Right lobe of liver (tissue), 6 donors: ENCODE results near the gene PTPRK. TPM values are rescaled to one million over a fixed set of nuclear protein-coding genes. Genes with fewer than 3 reads are reported as not detected.

Experiments used
- ATAC-seq, 4 donors: fragments of 200-7000 bp; cut with Tn5 transposase; one replicate each; pipeline ENCODE4 v1.9.1; 2020; ENCODE audit warnings: mild to moderate bottlenecking in 4 of 4, moderate library complexity in 4 of 4
- DNase-seq, 3 donors: peaks; one replicate each; pipeline ENCODE4 v3.0.0-alpha.2; 2020
- H3K27ac ChIP-seq, 3 donors: fragments of 200-600 bp; one replicate each; pipeline ENCODE4 v1.8.0; 2022
- H3K27me3 ChIP-seq, 2 donors: fragments of 200-600 bp; one replicate each; pipeline ENCODE4 v1.8.0; 2022
- H3K36me3 ChIP-seq, 4 donors: fragments of 200-600 bp; sonication (generic) in 1 of 4; one replicate each; pipeline versions ENCODE4 v1.5.1 to v1.8.0; 2017 to 2022; ENCODE audit warnings: control low read depth in 1 of 4
- H3K4me1 ChIP-seq, 4 donors: fragments of 200-600 bp; sonication (generic) in 1 of 4; one replicate each; pipeline versions ENCODE4 v1.5.1 to v1.8.0; 2017 to 2022; ENCODE audit warnings: control low read depth in 1 of 4
- H3K4me3 ChIP-seq, 3 donors: fragments of 200-600 bp; one replicate each; pipeline ENCODE4 v1.8.0; 2022
- H3K9me3 ChIP-seq, 4 donors: fragments of 200-600 bp; sonication (generic) in 1 of 4; one replicate each; pipeline versions ENCODE4 v1.5.1 to v1.8.0; 2017 to 2022; ENCODE audit warnings: control low read depth in 1 of 4
- POLR2A ChIP-seq: fragments of 450-650 bp; IDR thresholded peaks from one replicate; pipeline ENCODE4 v1.6.1; 2017; ENCODE audit warnings: antibody characterized with exemption, mild to moderate bottlenecking
- WGBS: methylation state at CpG from one replicate; pipeline ENCODE4 v1.1.6; 2018; ENCODE audit warnings: low coverage, low lambda C conversion rate; ENCODE audit not compliant: insufficient coverage; ENCODE audit errors: missing lambda C conversion rate; 5-methylcytosine and 5-hydroxymethylcytosine counted together
- intact Hi-C, 2 donors: fragments of 100-400 bp; cut with DNase I; formaldehyde crosslinking; loops; one replicate each; pipeline versions ENCODE4 v1.11.2 to v1.14.1; 2022
- total RNA-seq, 6 experiments: library from RNA; depleted of rRNA in 2 of 6; stranded (reverse); fragments of >200 nt in 2 of 6; fragmentation: NEBNext Ultra II Directional in 3 of 6; extraction: Animal tissue kit (Norgen Biotek cat#: 25700) in 3 of 6; gene quantifications; one replicate each; pipeline versions ENCODE4 v1.1.0 to v1.2.4, GENCODE V29; 2016 to 2023
- TF ChIP-seq, protein P1 (sequence below), 4 donors: fragments of 200-600 bp in 3 of 4; fragments of 450-650 bp in 1 of 4; IDR thresholded peaks; one replicate each; pipeline versions ENCODE4 v1.5.1 to v1.8.0; 2016 to 2022; ENCODE audit warnings: antibody characterized with exemption in 4 of 4, mild to moderate bottlenecking in 2 of 4
- donor health status: DM: no; HTN: yes; CAD: no.
- donor health status: DM: no; HTN: no; CAD: no.
- donor health status: DM: no; HTN: no; CAD: no.
- donor health status: DM: no; HTN: yes; CAD: no.
- donor health status: DM: no; HTN: yes; CAD: no.

Gene PTPRK
- total RNA-seq, 6 experiments from 2014 or later, result 27.7 to 54.5 (median 35.7) TPM

DNA sequence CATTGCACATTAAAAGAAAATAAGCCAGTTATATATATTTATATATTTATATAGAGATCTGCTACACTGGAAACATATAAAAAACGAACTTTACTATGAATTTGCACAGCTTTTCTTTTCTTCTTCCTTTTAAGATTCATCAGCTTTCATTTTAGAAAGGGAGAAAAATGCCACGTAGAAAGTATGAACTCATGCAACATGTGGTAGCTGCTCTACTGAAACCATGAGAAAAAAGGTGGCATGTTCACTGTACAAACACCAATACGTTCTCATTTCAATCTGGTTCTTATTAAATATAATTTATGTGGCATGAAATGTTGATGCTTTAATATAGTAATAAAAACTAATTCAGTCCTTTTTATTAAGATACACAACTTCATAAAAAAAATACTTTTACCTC is 550.7 kb downstream of the PTPRK start:
- intact Hi-C loops, result no loop called here
- TF ChIP-seq, protein P1, sequence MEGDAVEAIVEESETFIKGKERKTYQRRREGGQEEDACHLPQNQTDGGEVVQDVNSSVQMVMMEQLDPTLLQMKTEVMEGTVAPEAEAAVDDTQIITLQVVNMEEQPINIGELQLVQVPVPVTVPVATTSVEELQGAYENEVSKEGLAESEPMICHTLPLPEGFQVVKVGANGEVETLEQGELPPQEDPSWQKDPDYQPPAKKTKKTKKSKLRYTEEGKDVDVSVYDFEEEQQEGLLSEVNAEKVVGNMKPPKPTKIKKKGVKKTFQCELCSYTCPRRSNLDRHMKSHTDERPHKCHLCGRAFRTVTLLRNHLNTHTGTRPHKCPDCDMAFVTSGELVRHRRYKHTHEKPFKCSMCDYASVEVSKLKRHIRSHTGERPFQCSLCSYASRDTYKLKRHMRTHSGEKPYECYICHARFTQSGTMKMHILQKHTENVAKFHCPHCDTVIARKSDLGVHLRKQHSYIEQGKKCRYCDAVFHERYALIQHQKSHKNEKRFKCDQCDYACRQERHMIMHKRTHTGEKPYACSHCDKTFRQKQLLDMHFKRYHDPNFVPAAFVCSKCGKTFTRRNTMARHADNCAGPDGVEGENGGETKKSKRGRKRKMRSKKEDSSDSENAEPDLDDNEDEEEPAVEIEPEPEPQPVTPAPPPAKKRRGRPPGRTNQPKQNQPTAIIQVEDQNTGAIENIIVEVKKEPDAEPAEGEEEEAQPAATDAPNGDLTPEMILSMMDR (IDR thresholded peaks at IDR 0.05), result no peak
- TF ChIP-seq POLR2A, result no peak
- Histone ChIP-seq H3K4me1 (no peaks in the 10 kb centered on the region), H3K27me3 (no peaks in the 10 kb centered on the region), H3K36me3 (peaks cover 0 to 4% (median 1%) of the 10 kb centered on the region in 4 donors), H3K9me3 (no peaks in the 10 kb centered on the region), H3K27ac (no peak overlapping the region), H3K4me3 (no peak overlapping the region)
- WGBS, result 72% methylated on average over 3 of the region's 3 CpGs
- no peak for DNase-seq
- no peak for ATAC-seq

DNA sequence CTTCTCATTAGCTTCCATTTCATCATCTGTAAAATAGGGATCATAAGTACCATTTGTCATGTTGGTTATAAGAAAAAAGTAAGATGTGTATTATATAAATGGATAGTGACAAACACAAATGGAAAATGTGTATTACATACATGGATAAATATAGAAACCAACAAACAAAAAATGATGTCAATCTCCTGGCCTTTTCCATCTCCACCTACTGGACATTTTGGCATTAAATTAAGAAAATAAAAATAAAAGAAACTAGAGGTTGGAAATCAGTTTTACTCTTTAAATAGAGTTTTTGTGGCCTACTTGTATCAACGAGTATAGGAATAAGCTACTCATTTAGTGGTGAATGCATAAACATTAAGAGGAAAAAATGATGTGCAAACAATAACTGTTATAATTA is 552.0 kb downstream of the PTPRK start:
- no peaks in the 10 kb centered on the region for H3K9me3 ChIP-seq
- 72% methylated on average over 1 of the region's 1 CpG for WGBS
- H3K4me3 ChIP-seq, result no peak overlapping the region
- H3K27ac ChIP-seq, result no peak overlapping the region
- TF ChIP-seq POLR2A, result no peak
- TF ChIP-seq, protein P1 (IDR thresholded peaks at IDR 0.05), result no peak
- peaks cover 0 to 4% (median 1%) of the 10 kb centered on the region in 4 donors for H3K36me3 ChIP-seq
- no peak for DNase-seq
- H3K4me1 ChIP-seq, result no peaks in the 10 kb centered on the region
- no peaks in the 10 kb centered on the region for H3K27me3 ChIP-seq
- intact Hi-C loops, result no loop called here
- no peak for ATAC-seq

DNA sequence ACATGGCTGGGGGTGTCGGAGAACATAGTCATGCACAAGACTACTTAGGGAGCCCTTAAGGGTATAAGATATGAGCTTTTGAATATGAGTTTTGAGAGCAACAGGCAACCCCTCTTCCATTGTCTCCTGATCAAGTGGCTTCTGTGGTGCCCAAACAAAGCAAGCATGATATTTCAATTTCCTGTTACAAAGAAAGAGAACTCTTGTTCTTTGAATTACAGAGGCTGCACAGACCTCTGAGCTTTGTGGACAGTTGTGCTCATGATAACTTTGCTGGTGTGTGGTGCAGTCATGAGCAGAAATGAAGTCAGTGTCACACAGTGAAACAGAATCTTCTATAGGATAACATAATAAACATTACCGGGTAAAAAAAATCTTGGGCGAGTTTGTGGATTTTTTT is 552.7 kb downstream of the PTPRK start:
- ATAC-seq, result no peak
- Histone ChIP-seq H3K4me3 (no peak overlapping the region), H3K27me3 (no peaks in the 10 kb centered on the region), H3K4me1 (no peaks in the 10 kb centered on the region), H3K9me3 (no peaks in the 10 kb centered on the region), H3K36me3 (peaks cover 0 to 4% (median 1%) of the 10 kb centered on the region in 4 donors), H3K27ac (no peak overlapping the region)
- intact Hi-C loops, result no loop called here
- WGBS, result 95% methylated on average over 3 of the region's 3 CpGs
- no peak for TF ChIP-seq POLR2A
- TF ChIP-seq, protein P1 (IDR thresholded peaks at IDR 0.05), result no peak
- no peak for DNase-seq

DNA sequence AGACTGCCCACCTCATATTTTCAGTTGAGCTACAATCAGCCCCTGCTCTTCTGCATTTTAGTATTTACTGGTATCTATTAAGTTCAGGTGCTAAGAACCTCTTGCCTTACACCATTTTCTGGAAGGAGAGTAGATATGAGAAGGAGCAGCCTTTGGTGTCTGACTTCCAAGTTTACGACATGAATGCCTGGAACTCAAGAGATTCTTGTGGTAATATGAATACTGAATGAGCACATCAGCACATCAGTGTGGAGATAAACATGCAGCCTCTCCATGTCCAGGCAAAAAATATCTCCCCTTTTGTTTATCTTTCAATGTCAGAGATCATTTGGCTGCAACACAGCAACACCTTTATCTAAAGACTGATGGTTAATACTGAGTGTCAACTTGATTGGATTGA is 553.8 kb downstream of the PTPRK start:
- DNase-seq (no peak), ATAC-seq (no peak)
- TF ChIP-seq POLR2A, result no peak
- TF ChIP-seq, protein P1 (IDR thresholded peaks at IDR 0.05), result no peak
- Histone ChIP-seq H3K27ac (no peak overlapping the region), H3K27me3 (no peaks in the 10 kb centered on the region), H3K36me3 (peaks cover 0 to 4% (median 1%) of the 10 kb centered on the region in 4 donors), H3K9me3 (no peaks in the 10 kb centered on the region), H3K4me1 (no peaks in the 10 kb centered on the region), H3K4me3 (no peak overlapping the region)
- intact Hi-C loops, result no loop called here
- WGBS, result 86% methylated on average over 1 of the region's 1 CpG

DNA sequence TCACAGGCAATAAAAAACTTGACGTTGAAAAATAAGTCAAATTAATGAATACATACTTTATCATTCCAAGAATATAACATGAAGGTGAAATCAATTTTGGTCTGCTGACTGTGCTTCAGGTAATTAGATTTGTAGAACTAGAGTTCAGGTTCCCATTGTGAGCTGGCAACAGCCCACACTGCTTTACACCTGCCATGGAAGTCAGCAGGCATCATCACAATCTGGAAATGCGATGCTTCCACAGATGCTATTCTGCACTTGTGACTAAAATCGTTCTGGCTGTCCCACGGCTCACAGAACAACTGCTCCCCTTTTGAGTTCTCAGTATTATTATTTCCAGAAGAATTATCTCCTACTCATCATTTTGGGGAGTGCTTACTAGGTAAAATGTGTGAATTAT is 556.9 kb downstream of the PTPRK start:
- Histone ChIP-seq H3K9me3 (no peaks in the 10 kb centered on the region), H3K4me1 (no peaks in the 10 kb centered on the region), H3K4me3 (no peak overlapping the region), H3K27ac (no peak overlapping the region), H3K36me3 (no peaks in the 10 kb centered on the region), H3K27me3 (no peaks in the 10 kb centered on the region)
- no peak for DNase-seq
- ATAC-seq, result no peak
- WGBS, result 91% methylated on average over 4 of the region's 4 CpGs
- TF ChIP-seq, protein P1 (IDR thresholded peaks at IDR 0.05), result no peak
- intact Hi-C loops, result no loop called here
